ENCODE measurements around the gene TIMM13. TPM values are rescaled to one million over a fixed set of nuclear protein-coding genes. Genes with fewer than 3 reads are reported as not detected.

TIMM13 gene
- total and polyA plus RNA-seq, 9 of the 15 experiments (the other 6 are each of a cell fraction or from before 2014, with no cell fraction given) = 17.6 to 215 (median 71.8) TPM

DNA sequence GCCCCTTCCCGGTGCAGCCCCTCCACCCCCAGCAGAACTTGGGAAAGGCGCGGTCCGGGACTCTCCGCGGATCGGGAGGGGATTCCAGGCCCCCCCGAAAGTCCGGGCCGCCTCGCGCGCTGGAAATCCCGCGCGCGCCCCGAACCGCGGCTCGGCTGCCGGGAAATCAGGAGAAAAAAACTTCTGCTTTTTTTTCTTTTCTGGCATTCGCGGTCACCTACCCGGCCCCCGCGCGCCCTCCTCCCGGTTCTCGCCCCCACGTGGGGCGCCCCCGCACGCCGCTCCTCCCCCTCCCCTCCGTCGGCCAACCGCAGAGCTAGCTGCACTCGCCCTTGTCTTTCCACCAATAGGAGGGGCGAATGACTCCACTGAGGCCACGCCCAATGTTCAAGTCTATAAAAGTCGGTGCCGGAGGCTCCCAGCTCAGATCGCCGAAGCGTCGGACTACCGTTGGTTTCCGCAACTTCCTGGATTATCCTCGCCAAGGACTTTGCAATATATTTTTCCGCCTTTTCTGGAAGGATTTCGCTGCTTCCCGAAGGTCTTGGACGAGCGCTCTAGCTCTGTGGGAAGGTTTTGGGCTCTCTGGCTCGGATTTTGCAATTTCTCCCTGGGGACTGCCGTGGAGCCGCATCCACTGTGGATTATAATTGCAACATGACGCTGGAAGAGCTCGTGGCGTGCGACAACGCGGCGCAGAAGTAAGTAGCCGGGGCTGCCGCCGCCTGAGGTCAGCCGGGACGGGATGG is 48.5 kb upstream of the TIMM13 start, which contains the start of gene GADD45B (continued):
- TF ChIP-seq ZNF134 (CRISPR knock-in tag; conservative IDR thresholded peaks at IDR 0.05) (no peak), TARDBP (IDR thresholded peaks at IDR 0.05) (0 out of 2 replicates have a peak, but pooled peaks have one; percentile 22), PHB2 (IDR thresholded peaks at IDR 0.05; ENCODE audit: low read depth) (no peak), PHF8 (IDR thresholded peaks at IDR 0.05; ENCODE audit: borderline replicate concordance, low read length) (peak; percentile 99), NCOA1 (IDR thresholded peaks at IDR 0.05; ENCODE audit: low read depth) (no peak), HMGN3 (IDR thresholded peaks at IDR 0.05; ENCODE audit: borderline replicate concordance, extremely low read depth, insufficient read length, low read depth, low read length) (peak; percentile 88), HDAC3 (IDR thresholded peaks at IDR 0.05; ENCODE audit: borderline replicate concordance, partially characterized antibody) (no peak), ZZZ3 (IDR thresholded peaks at IDR 0.05) (no peak), EWSR1 (IDR thresholded peaks at IDR 0.05; ENCODE audit: borderline replicate concordance, low read depth, partially characterized antibody) (no peak), ZNF57 (CRISPR knock-in tag; IDR thresholded peaks at IDR 0.05) (no peak), CSDE1 (IDR thresholded peaks at IDR 0.05) (peak in 1 of 2 experiments; percentile 68; a peak in 1 of 4 replicates), ESRRA (IDR thresholded peaks at IDR 0.05; ENCODE audit: borderline replicate concordance, low read depth) (peak; percentile 52; the same call in 1 of the 2 replicates), RNF2 (IDR thresholded peaks at IDR 0.05) (peak; percentile 79), CCNT2 (IDR thresholded peaks at IDR 0.05; ENCODE audit: borderline replicate concordance, extremely low read depth, insufficient read length, low read depth, low read length) (peak; percentile 83), KAT2B (IDR thresholded peaks at IDR 0.05; ENCODE audit: low read depth, low read length) (no peak), HNRNPL (IDR thresholded peaks at IDR 0.05; ENCODE audit: low read depth, low read length) (no peak), TRIM24 (IDR thresholded peaks at IDR 0.05) (no peak), ZC3H4 (CRISPR knock-in tag; IDR thresholded peaks at IDR 0.05; ENCODE audit: borderline replicate concordance) (no peak), MIER1 (IDR thresholded peaks at IDR 0.05; ENCODE audit: low read depth) (no peak), CTBP1 (IDR thresholded peaks at IDR 0.05; ENCODE audit: borderline replicate concordance) (peak; percentile 46; the same call in 1 of the 2 replicates), CBX5 (IDR thresholded peaks at IDR 0.05; ENCODE audit: borderline replicate concordance, low read depth) (no peak)
- TF ChIP-seq, protein P1, sequence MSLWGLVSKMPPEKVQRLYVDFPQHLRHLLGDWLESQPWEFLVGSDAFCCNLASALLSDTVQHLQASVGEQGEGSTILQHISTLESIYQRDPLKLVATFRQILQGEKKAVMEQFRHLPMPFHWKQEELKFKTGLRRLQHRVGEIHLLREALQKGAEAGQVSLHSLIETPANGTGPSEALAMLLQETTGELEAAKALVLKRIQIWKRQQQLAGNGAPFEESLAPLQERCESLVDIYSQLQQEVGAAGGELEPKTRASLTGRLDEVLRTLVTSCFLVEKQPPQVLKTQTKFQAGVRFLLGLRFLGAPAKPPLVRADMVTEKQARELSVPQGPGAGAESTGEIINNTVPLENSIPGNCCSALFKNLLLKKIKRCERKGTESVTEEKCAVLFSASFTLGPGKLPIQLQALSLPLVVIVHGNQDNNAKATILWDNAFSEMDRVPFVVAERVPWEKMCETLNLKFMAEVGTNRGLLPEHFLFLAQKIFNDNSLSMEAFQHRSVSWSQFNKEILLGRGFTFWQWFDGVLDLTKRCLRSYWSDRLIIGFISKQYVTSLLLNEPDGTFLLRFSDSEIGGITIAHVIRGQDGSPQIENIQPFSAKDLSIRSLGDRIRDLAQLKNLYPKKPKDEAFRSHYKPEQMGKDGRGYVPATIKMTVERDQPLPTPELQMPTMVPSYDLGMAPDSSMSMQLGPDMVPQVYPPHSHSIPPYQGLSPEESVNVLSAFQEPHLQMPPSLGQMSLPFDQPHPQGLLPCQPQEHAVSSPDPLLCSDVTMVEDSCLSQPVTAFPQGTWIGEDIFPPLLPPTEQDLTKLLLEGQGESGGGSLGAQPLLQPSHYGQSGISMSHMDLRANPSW (CRISPR knock-in tag; IDR thresholded peaks at IDR 0.05) = no peak
- TF ChIP-seq, protein P2, sequence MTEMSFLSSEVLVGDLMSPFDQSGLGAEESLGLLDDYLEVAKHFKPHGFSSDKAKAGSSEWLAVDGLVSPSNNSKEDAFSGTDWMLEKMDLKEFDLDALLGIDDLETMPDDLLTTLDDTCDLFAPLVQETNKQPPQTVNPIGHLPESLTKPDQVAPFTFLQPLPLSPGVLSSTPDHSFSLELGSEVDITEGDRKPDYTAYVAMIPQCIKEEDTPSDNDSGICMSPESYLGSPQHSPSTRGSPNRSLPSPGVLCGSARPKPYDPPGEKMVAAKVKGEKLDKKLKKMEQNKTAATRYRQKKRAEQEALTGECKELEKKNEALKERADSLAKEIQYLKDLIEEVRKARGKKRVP (CRISPR knock-in tag; IDR thresholded peaks at IDR 0.05) = peak; percentile 44; the same call in 1 of the 2 replicates
- TF ChIP-seq, protein P3, sequence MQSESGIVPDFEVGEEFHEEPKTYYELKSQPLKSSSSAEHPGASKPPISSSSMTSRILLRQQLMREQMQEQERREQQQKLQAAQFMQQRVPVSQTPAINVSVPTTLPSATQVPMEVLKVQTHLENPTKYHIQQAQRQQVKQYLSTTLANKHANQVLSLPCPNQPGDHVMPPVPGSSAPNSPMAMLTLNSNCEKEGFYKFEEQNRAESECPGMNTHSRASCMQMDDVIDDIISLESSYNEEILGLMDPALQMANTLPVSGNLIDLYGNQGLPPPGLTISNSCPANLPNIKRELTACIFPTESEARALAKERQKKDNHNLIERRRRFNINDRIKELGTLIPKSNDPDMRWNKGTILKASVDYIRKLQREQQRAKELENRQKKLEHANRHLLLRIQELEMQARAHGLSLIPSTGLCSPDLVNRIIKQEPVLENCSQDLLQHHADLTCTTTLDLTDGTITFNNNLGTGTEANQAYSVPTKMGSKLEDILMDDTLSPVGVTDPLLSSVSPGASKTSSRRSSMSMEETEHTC (IDR thresholded peaks at IDR 0.05) = no peak
- TF ChIP-seq, protein P4, sequence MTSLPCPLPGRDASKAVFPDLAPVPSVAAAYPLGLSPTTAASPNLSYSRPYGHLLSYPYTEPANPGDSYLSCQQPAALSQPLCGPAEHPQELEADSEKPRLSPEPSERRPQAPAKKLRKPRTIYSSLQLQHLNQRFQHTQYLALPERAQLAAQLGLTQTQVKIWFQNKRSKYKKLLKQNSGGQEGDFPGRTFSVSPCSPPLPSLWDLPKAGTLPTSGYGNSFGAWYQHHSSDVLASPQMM (CRISPR knock-in tag; IDR thresholded peaks at IDR 0.05) = no peak

Data from K562 (cell line).